Mesodermal cell (in vitro differentiated cells): Measurements from ENCODE around the gene HK3.

ENCODE experiments used
- H3K27ac ChIP-seq: 2 replicates; pipeline ENCODE4 v1.7.0; 2013; ENCODE audit warnings: mild to moderate bottlenecking, low read depth, low read length, moderate library complexity; ENCODE audit not compliant: severe bottlenecking
- H3K36me3 ChIP-seq: 2 replicates; pipeline ENCODE4 v1.7.1; 2013; ENCODE audit warnings: mild to moderate bottlenecking, low read length, moderate library complexity; ENCODE audit not compliant: control insufficient read depth, insufficient read depth
- H3K4me1 ChIP-seq: one replicate; pipeline ENCODE4 v1.7.1; 2013; ENCODE audit warnings: mild to moderate bottlenecking, low read length; ENCODE audit not compliant: insufficient read depth, control insufficient read depth, poor library complexity, severe bottlenecking
- H3K4me3 ChIP-seq: 2 replicates; pipeline ENCODE4 v1.7.0; 2013; ENCODE audit warnings: low read length, control low read depth, mild to moderate bottlenecking; ENCODE audit not compliant: insufficient read depth, poor library complexity, severe bottlenecking; ENCODE audit errors: extremely low read depth
- H3K9me3 ChIP-seq: 2 replicates; pipeline ENCODE4 v1.7.1; 2013; ENCODE audit warnings: mild to moderate bottlenecking, low read length, moderate library complexity; ENCODE audit not compliant: control insufficient read depth
- WGBS, 2 experiments: methylation state at CpG; one replicate each; pipeline ENCODE4 v1.1.5; 2013; ENCODE audit warnings: missing lambda C conversion rate in 2 of 2; ENCODE audit not compliant: insufficient coverage in 2 of 2; 5-methylcytosine and 5-hydroxymethylcytosine counted together

HK3 gene

DNA sequence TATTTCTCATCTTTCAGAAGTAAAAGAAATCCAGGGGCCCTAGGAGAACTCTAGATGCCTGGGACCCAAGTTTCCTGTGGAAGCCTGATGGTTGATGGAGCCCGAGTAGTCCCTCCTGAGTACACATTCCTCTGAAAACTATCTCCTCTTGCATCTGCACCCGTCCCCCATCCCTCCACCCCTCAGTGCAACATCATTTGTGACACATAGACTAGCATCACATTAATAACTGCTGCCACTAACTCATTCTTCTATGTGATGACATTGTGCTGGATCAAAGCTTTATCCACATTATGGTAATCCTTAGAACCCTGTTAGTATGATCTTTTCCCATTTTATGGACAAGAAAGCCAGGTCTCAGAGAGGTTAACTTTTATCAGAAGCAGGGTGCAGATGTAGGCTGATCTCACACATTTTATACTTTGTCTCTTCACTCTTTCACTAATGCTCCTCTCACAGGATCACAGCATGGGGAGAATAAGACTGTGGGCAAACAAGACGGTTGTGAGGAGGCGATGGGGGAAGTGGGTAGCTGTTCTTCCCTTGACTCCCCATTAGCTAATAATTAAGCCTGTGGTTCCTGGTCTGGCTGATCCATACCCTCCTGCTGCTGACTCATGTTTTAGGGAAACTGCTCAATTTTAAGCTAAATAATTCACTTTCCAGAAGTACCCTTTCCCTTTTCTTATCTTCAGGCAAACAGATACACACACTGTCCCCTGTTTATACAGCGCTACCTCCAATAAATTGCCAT, 3.9 kb upstream of the HK3 start:
- Histone ChIP-seq H3K27ac (no peak overlapping the region), H3K9me3 (no peaks in the 10 kb centered on the region), H3K4me3 (no peak overlapping the region), H3K4me1 (peaks cover 10% of the 10 kb centered on the region), H3K36me3 (peaks cover 57% of the 10 kb centered on the region)
- 92 to 96% methylated on average over 2 to 4 of the region's 5 CpGs for WGBS, 2 experiments

DNA sequence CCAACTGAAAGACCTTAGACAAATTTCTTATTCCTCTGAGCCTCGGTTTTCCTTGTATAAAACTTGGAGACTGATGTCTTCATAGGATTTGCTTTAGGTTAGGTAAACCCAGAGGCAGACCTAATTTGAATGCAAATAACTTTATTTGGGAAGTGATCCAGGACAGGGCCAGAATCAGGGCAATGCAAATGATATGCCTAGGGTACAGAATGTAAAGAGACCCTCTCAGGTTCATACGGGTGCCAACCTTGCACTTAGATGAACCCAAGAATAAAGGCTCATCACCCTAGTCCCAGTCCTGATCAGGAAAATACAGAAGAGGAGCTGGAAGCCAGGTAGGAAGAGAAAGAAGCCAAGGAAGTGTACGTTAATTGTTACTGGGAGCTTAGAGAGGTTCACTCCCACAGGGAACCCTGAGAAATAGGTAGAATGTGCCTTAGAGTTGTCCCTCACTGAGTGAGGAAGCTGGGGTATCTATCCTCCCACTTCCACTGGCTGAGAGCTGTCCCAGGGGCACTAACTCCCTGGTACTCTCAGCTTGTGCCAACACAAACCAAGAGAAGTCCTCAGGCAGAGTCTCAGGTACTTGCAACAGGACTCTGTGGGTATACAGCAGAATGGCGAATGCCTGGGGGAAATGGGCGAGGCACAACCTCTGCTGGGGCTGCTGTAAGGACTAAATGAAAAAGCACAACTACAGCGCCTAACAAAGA, 3.1 kb upstream of the HK3 start:
- H3K27ac ChIP-seq: no peak overlapping the region
- H3K9me3 ChIP-seq: no peaks in the 10 kb centered on the region
- WGBS, 2 experiments: 94 to 100% methylated on average over 3 to 4 of the region's 6 CpGs
- H3K36me3 ChIP-seq: peaks cover 53% of the 10 kb centered on the region
- no peak overlapping the region for H3K4me3 ChIP-seq
- peaks cover 10% of the 10 kb centered on the region for H3K4me1 ChIP-seq

DNA sequence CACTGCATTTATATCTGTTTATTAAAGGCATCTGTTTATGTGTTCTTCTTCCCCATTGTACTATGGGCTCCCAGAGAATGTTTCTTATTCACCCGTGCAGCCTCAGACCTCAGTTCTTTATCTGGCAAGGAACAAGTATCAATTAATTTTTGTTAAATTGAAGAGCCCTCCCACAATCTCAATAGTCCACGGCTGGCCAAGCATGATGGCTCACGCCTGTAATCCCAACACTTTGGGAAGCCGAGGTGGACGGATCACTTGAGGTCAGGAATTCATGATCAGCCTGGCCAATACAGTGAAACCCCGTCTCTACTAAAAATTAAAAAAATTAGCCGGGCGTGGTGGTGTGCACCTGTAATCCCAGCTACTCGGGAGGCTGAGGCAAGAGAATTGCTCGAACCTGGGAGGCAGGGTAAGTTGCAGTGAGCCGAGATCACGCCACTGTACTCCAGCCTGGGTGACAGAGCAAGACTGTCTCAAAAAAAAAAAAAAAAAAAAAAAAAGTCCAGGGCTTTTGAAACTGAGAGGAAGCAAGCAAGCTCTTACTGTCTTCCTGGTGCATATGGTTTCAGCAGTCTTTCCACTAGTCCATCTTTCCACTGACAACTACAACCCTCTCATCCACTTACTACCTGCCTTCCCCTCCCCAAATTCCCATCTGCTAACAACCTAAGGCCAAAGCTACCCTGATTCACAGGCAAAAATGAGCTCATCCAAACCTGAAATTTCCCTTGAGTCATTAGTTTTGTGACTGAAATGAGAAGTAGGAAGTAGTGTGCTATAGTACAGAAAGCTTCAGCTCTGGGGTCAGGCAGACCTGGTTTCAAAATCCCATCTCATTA, 2.3 kb upstream of the HK3 start:
- no peak overlapping the region for H3K27ac ChIP-seq
- 93 to 97% methylated on average over 9 to 12 of the region's 12 CpGs for WGBS, 2 experiments
- H3K4me1 ChIP-seq: peaks cover 10% of the 10 kb centered on the region
- peaks cover 46% of the 10 kb centered on the region for H3K36me3 ChIP-seq
- no peaks in the 10 kb centered on the region for H3K9me3 ChIP-seq
- H3K4me3 ChIP-seq: no peak overlapping the region

DNA sequence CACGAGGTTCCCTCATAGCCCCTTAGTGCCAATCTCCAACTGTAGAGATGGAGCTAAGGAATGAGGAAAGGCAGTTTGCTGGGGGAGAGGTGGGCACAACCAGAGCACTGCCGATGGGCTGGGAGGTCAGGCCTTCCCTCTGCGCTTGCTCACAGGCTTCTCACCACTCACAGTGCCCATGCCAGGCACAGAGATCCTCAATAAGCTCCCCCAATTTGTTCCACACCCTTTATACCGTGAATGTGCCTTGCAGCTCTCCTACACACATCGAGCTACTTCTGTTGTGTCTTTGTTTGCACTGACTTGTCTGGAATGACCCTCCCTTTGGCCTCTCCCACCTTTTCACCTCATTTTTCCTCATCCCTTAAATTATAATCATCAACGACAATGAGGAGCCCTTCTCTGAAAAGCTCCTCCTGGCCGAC, 1.6 kb upstream of the HK3 start:
- Histone ChIP-seq H3K36me3 (peaks cover 39% of the 10 kb centered on the region), H3K4me1 (peaks cover 10% of the 10 kb centered on the region), H3K9me3 (no peaks in the 10 kb centered on the region), H3K4me3 (no peak overlapping the region), H3K27ac (no peak overlapping the region)
- 90 to 97% methylated on average over 4 to 6 of the region's 7 CpGs for WGBS, 2 experiments

DNA sequence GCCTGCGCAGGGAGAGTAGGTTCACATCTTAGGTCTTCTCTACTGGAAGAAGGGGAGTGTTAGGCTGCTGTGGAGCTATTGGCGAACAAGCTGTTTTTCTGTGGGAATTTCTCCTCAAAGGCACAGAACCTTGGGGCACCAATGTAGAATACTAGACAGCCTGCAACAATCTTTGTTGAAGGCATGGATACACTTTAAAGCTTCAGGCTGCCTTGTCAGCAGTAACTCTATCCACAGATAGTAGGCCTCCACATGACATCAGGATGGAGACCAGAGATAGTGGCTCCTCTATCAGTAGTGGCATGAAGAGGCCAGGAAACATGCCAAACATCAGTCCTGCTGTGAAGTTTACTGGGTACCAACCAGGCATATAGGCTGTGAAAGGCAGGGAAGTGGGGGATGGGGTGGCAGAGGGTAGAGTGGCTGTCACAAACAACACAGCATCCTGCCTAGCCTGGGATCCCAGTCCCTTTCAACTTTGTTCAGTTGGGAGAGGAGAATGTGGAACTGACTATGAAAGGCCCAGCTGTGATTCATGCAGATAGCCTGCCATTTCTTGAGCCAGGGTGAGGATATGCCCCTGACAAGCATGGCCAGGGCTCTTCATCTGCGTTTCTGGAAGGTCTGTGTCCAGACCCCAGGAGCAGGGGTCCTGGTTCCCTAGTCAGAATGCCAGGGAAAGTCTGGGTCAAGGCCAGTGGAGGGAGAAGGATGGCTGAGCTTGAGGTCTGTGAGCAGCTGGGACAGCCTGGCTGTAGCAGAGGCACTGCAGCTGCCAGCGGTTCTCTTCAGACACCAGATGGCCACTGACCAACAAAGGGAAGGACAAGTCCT, 1.0 kb upstream of the HK3 start:
- H3K4me1 ChIP-seq: peaks cover 10% of the 10 kb centered on the region
- WGBS, 2 experiments: 94 to 100% methylated on average over 4 of the region's 4 CpGs
- no peak overlapping the region for H3K27ac ChIP-seq
- H3K36me3 ChIP-seq: peaks cover 32% of the 10 kb centered on the region
- H3K9me3 ChIP-seq: no peaks in the 10 kb centered on the region
- no peak overlapping the region for H3K4me3 ChIP-seq

DNA sequence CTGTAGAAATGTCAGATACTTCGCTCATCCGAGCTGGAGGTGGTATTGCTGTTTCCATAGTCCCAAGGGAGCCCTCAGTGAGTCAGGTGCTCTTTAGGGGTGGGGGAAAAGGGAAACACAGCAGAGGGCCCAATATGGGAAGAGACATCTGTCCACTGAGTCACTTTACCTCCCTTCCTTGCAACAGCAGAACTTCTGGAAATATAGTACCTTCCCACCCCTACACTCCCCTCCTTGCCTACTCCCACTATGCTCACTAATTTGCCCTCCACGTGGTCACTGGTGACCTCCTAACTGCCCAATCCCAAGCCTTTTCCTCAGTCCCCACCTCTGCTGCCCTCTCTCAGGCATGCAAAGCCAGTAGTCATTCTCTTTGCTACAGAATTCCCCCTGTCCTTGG, 1.9 kb downstream of the HK3 start:
- Histone ChIP-seq H3K9me3 (no peaks in the 10 kb centered on the region), H3K4me3 (no peak overlapping the region), H3K27ac (no peak overlapping the region), H3K36me3 (peaks cover 9% of the 10 kb centered on the region), H3K4me1 (no peaks in the 10 kb centered on the region)
- WGBS, 2 experiments: 63 to 72% methylated on average over 3 of the region's 3 CpGs

DNA sequence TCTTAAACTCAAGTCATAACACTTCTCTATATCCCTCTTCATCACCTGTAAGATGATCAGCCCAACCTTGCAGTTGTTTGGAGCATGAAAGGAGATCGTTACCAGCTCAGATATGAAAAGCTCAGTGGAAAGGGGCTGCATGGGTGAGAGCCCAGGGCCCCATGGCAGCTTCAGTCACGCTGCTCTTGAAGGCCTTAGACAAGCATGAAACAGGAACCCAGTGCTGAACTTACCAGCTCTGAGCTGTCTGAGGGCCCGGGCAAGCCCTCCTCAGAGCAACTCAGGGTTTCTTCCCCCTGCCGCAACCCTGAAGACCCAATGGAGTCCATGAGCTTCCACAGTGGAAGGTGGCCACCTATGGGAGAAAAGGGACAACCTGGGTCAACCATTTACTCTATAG, 3.3 kb downstream of the HK3 start:
- Histone ChIP-seq H3K9me3 (no peaks in the 10 kb centered on the region), H3K4me1 (no peaks in the 10 kb centered on the region), H3K27ac (no peak overlapping the region), H3K4me3 (no peak overlapping the region), H3K36me3 (peaks cover 2% of the 10 kb centered on the region)
- WGBS, 2 experiments: 84 to 88% methylated on average over 3 to 4 of the region's 4 CpGs

DNA sequence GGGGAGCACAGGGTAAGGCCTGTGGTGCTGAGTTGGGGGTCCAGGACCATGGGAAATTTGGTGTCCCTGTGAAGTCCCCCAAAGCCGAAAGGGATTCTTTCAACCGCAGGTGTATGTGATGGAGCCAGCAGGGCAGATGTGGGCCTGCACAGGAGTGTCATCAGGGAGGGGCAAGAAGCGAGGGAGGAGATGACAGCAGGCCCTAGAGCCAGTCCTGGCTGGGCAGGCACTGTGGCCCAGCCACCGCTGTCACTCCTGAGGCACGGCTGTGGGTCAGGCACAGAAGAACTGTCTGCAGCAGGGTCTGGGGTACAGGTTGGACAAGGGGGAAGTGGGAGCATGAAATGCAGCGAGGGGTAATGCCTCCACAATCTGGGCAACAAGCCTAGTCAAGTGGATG, 4.8 kb downstream of the HK3 start:
- no peak overlapping the region for H3K27ac ChIP-seq
- H3K4me3 ChIP-seq: no peak overlapping the region
- no peaks in the 10 kb centered on the region for H3K36me3 ChIP-seq
- no peaks in the 10 kb centered on the region for H3K9me3 ChIP-seq
- H3K4me1 ChIP-seq: no peaks in the 10 kb centered on the region
- WGBS, 2 experiments: 90 to 92% methylated on average over 5 to 6 of the region's 6 CpGs

DNA sequence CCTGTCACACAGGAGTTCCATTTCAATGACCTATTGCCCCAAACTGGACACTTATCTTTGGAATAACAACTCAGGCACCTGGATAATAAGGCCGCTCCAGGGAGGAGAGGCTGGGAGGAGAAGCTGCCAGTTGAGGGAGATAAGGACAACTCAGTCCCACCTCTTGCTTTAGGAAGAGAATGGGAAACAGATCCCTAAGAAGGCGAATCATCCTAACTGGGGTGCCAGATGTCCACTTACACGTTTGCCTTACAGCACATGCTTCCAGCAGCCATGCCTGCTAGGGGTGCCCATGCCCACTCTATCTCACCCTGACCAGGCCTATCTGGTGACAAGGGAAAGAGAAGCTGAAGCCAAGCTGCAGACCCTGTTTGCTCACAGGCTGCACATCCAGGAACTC, 6.5 kb downstream of the HK3 start:
- no peak overlapping the region for H3K4me3 ChIP-seq
- WGBS, 2 experiments: 86 to 88% methylated on average over 3 of the region's 3 CpGs
- H3K4me1 ChIP-seq: no peaks in the 10 kb centered on the region
- H3K9me3 ChIP-seq: no peaks in the 10 kb centered on the region
- no peaks in the 10 kb centered on the region for H3K36me3 ChIP-seq
- H3K27ac ChIP-seq: no peak overlapping the region

DNA sequence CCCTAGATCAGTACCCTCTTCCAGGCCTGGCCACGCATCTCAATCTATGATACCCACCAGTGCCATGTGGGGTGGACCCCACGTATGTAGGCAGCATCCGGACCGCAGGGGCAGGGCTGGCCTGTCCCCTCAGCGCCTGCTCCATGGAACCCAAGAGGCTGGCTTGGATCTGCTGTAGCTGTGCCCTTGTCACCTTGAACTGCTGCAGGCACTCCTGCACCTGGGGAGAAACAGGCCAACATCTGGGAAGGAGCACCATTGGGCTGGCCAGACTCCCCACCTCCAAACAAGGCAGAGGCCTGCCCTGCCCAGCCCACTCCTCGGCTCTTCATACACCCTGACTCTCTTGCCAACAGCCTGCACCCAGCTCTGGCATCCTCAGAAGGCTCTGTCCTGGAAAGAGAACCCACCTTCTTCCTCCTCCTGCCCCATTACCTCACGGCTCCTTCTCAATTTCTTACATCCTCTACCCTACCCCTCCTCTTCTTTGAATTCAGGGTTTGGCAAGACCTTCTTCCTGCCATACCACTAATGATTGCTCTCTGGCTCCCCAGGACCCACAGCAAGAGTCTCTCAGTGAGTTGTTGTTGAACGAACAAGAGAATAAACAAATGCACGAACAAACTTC, 7.7 kb downstream of the HK3 start:
- Histone ChIP-seq H3K27ac (no peak overlapping the region), H3K4me3 (no peak overlapping the region), H3K9me3 (no peaks in the 10 kb centered on the region), H3K36me3 (no peaks in the 10 kb centered on the region), H3K4me1 (no peaks in the 10 kb centered on the region)
- WGBS, 2 experiments: 88 to 89% methylated on average over 9 of the region's 9 CpGs
